ENCODE results near the gene HACD2.

DNA sequence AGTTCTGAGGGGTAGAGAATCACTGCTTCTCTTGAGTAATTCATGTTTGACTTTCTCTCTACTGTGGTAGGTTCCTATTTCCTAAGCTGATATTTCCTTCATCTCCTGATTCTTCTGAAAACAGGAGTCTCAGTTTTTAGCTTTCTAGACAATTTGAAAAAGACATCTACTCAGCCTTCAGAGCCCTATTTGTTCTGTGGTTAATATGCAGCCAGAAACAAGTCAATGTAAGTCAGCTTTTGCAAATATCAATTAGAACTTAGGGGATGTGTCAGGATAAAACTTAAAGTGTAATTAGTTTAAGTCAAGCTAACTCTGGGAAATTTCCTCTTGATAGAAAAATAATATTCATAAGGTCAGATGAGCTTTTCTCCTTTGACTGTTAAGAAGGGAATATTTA lies 21.7 kb upstream of the HACD2 start:
- TF ChIP-seq CTCF (IDR thresholded peaks at IDR 0.05), result no peak
- no peak for TF ChIP-seq POLR2A (IDR thresholded peaks at IDR 0.05)

Data from adrenal gland (tissue), 5 donors.